Peyer's patch (tissue), 4 donors: ENCODE measurements around the gene DUSP9.

Experiments
- POLR2A ChIP-seq, 2 donors: fragments of 450-650 bp; IDR thresholded peaks; one replicate each; pipeline ENCODE4 v1.5.1; 2017; ENCODE audit warnings: antibody characterized with exemption in 2 of 2, mild to moderate bottlenecking in 2 of 2, moderate library complexity in 2 of 2
- TF ChIP-seq, protein P1 (sequence below), 6 experiments: fragments of 450-650 bp in 4 of 6; fragments of 200-600 bp in 2 of 6; sonication (generic) in 1 of 6; IDR thresholded peaks; one replicate each; pipeline ENCODE4 v1.5.1; 2017 to 2019; ENCODE audit warnings: antibody characterized with exemption in 6 of 6, mild to moderate bottlenecking in 3 of 6, moderate library complexity in 1 of 6

- TF ChIP-seq, protein P1, sequence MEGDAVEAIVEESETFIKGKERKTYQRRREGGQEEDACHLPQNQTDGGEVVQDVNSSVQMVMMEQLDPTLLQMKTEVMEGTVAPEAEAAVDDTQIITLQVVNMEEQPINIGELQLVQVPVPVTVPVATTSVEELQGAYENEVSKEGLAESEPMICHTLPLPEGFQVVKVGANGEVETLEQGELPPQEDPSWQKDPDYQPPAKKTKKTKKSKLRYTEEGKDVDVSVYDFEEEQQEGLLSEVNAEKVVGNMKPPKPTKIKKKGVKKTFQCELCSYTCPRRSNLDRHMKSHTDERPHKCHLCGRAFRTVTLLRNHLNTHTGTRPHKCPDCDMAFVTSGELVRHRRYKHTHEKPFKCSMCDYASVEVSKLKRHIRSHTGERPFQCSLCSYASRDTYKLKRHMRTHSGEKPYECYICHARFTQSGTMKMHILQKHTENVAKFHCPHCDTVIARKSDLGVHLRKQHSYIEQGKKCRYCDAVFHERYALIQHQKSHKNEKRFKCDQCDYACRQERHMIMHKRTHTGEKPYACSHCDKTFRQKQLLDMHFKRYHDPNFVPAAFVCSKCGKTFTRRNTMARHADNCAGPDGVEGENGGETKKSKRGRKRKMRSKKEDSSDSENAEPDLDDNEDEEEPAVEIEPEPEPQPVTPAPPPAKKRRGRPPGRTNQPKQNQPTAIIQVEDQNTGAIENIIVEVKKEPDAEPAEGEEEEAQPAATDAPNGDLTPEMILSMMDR (IDR thresholded peaks at IDR 0.05), result no peak
- no peak for TF ChIP-seq POLR2A (IDR thresholded peaks at IDR 0.05)
Measured at GRCh38 chrX:153626863-153627674, 19.9 kb upstream of the DUSP9 start.
